Neural crest cell (in vitro differentiated cells): ENCODE results near the gene FCSK. TPM values are rescaled to one million over a fixed set of nuclear protein-coding genes. Genes with fewer than 3 reads are reported as not detected.

Source experiments
- DNase-seq: peaks from one replicate; pipeline ENCODE4 v3.0.0; 2021; ENCODE audit warnings: low read depth, mixed read lengths, low spot score
- H3K27ac Mint-ChIP-seq: one replicate; pipeline ENCODE4 v1.8.0; 2021; ENCODE audit warnings: mild to moderate bottlenecking, mixed read lengths; ENCODE audit not compliant: unreplicated experiment
- H3K27me3 Mint-ChIP-seq: 2 replicates; pipeline ENCODE4 v1.8.0; 2021; ENCODE audit warnings: low read depth, mild to moderate bottlenecking, mixed read lengths
- H3K36me3 Mint-ChIP-seq: 2 replicates; pipeline ENCODE4 v1.8.0; 2021; ENCODE audit warnings: low read depth, mild to moderate bottlenecking, mixed read lengths
- H3K4me1 Mint-ChIP-seq: 2 replicates; pipeline ENCODE4 v1.8.0; 2021; ENCODE audit warnings: mixed read lengths
- H3K4me3 Mint-ChIP-seq: one replicate; pipeline ENCODE4 v1.8.0; 2021; ENCODE audit warnings: mild to moderate bottlenecking, mixed read lengths
- H3K9me3 Mint-ChIP-seq: 2 replicates; pipeline ENCODE4 v1.8.0; 2021; ENCODE audit warnings: mixed read lengths
- total RNA-seq: library from RNA; stranded (reverse); gene quantifications from 2 replicates; pipeline ENCODE4 v1.2.1, GENCODE V29; 2021
- TF ChIP-seq, protein P1 (sequence below): fragments of 200-600 bp; sonication (generic); conservative IDR thresholded peaks from 2 replicates; pipeline ENCODE4 v1.5.0; 2021; ENCODE audit warnings: antibody characterized with exemption, mild to moderate bottlenecking

FCSK gene
- total RNA-seq, 1 donor from 2014 or later, result 14.8 TPM

DNA sequence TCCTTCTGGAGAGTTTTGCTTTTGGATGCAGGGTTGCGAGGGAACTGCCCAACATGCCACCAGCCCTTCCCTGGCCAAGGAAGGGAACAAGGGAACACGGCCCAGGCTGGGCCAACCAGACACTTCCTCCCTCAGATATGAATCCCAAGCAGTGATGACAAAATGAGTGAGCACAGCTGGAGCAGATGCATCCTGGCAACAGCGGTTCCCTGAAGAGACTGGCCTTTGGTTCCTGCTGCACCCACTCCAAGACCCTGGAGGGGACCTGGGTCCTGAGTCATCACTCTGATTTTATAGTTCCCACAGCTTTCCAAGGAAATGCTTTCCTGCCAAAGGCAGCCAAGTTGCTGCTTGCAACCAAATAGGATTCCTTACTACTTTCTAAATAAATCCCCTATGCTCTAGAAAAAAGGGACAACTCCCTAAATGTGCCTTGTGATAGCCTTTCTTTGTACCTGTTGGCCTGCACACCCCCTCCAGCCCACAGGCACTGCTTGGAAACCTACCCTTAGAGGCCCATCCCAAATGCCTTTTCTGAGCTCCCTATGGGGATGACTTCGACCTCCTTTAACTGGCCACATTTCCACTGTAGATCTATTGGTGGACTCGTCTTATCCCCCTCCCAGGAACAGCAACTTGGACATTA, 20.8 kb upstream of the FCSK start:
- no peaks in the 10 kb centered on the region for H3K9me3 Mint-ChIP-seq
- peak overlapping the region; percentile 59 for H3K27ac Mint-ChIP-seq
- no peak for DNase-seq
- H3K27me3 Mint-ChIP-seq, result no peaks in the 10 kb centered on the region
- H3K4me1 Mint-ChIP-seq, result peaks cover 61% of the 10 kb centered on the region
- H3K36me3 Mint-ChIP-seq, result peaks cover 3% of the 10 kb centered on the region
- TF ChIP-seq, protein P1, sequence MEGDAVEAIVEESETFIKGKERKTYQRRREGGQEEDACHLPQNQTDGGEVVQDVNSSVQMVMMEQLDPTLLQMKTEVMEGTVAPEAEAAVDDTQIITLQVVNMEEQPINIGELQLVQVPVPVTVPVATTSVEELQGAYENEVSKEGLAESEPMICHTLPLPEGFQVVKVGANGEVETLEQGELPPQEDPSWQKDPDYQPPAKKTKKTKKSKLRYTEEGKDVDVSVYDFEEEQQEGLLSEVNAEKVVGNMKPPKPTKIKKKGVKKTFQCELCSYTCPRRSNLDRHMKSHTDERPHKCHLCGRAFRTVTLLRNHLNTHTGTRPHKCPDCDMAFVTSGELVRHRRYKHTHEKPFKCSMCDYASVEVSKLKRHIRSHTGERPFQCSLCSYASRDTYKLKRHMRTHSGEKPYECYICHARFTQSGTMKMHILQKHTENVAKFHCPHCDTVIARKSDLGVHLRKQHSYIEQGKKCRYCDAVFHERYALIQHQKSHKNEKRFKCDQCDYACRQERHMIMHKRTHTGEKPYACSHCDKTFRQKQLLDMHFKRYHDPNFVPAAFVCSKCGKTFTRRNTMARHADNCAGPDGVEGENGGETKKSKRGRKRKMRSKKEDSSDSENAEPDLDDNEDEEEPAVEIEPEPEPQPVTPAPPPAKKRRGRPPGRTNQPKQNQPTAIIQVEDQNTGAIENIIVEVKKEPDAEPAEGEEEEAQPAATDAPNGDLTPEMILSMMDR, result no peak
- peak overlapping the region; percentile 77 for H3K4me3 Mint-ChIP-seq

DNA sequence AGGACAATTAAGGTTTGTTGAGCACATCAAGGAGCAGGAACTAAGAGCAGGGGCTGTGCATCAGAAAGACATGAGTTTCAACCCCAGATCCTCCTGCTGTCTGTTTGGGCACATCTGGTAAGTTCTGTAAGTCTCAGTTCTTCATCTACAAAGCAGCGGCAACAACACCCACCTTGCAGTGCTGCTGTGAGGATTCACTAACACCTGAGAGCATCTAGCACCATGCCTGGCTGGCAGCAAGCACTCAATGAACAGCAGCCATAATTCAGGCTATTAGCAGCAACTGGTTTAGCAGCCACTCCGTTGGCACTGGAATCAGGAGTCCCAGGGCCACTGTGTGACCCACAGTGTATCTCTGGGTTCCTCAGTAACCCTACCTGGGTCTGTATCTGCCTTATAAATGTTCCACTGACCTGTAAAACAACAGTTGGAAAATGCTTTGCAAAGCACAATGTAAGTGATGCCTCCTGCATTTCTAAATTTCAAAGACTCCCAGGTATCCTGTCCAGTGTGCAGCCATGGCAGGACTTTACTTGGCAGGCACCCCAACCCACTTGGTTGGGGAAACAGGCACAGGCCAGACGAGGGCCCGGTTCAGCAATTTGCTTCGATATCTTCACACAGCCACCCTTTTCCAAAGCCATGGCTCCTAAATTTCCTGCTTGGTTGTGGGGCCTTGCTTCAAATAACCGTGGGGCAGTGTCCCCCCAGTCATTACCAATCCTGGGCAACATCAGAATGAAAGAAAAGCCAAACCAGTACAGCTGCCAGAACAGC, 19.7 kb upstream of the FCSK start:
- Mint-ChIP-seq H3K27ac (peak overlapping the region; percentile 62), H3K27me3 (no peaks in the 10 kb centered on the region), H3K4me1 (peaks cover 62% of the 10 kb centered on the region), H3K36me3 (peaks cover 3% of the 10 kb centered on the region), H3K9me3 (no peaks in the 10 kb centered on the region), H3K4me3 (peak overlapping the region; percentile 56)
- TF ChIP-seq, protein P1, result no peak
- no peak for DNase-seq

DNA sequence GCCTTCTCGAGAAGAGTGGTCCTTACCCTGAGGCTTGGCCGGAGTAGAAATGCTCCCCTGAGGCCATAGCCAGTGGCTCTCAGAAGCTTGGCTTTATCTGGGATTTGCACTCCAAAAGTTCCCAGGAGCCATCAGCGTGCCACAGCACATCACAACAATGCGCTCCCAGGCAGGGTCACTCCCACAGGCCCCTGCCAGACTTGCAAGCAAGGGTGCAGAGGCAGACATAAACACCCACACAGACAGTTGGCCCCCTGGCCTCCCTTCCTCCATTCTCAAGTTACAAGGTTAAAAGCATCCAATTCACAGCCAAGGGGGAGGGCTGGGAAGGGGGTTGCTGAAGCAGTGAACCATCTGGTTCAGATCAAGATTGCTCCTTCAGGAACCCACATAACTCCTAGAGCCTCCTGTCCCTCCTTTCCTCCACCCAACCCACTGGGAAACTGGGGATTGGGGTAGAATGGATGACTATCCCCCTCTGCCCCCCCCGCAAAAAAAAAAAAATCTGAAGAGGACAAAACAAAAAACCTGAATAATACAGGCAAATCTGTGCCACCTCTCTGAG, 17.3 kb upstream of the FCSK start:
- no peaks in the 10 kb centered on the region for H3K9me3 Mint-ChIP-seq
- TF ChIP-seq, protein P1, result no peak
- peaks cover 60% of the 10 kb centered on the region for H3K4me1 Mint-ChIP-seq
- DNase-seq, result no peak
- peak overlapping the region; percentile 92 for H3K4me3 Mint-ChIP-seq
- H3K27ac Mint-ChIP-seq, result no peak overlapping the region
- H3K27me3 Mint-ChIP-seq, result no peaks in the 10 kb centered on the region
- peaks cover 3% of the 10 kb centered on the region for H3K36me3 Mint-ChIP-seq

DNA sequence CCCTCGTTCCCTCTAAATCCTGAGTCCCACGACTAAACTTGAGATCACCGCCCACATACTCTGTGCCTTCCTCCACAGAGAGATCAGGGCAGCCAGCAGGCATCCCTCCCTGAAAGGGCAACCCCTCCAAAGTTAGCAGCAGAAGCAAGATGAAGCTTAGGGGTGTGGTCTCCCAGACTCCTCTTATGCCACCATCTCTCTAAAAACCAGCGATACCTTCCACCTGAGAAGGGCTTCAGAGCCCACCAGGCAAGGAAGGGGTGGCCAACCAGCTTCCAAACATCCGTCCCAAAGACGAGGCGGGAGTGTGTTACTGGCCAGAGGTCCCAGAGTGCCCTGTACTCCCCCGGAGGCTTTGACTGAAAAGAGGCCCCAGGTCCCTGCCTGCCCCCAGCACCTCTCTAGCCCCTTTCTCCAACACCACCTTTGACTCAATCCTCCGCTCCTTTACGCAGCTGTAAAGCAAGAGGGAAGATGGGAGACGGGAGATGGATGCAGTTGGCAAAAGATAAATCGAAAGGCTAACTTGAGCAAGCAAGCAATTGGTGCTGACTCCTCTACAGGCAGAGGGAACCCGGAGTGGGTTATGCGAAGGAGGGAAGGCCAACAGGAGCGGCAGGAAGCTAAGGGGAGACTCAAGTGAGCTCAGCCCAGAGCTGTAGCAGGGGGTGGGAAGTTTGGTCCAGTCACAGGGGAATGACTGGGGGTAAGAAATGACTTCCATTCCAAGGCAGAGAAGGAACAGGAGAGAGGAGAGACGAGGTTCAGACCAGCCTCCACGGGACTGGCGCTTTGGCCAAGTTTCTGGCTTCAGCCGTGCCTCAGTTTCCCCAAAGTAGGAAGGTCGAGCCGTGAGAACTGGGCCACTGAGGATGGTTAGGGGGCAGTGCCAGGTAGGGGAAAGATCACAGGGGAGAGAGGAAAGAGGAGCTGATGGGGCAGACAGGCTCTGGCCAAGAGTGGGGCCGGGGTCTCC, 16.5 kb upstream of the FCSK start:
- TF ChIP-seq, protein P1, result no peak
- H3K9me3 Mint-ChIP-seq, result no peaks in the 10 kb centered on the region
- H3K4me1 Mint-ChIP-seq, result peaks cover 52% of the 10 kb centered on the region
- peak overlapping the region; percentile 92 for H3K4me3 Mint-ChIP-seq
- no peaks in the 10 kb centered on the region for H3K27me3 Mint-ChIP-seq
- H3K36me3 Mint-ChIP-seq, result peaks cover 3% of the 10 kb centered on the region
- no peak for DNase-seq
- H3K27ac Mint-ChIP-seq, result peak overlapping the region; percentile 64

DNA sequence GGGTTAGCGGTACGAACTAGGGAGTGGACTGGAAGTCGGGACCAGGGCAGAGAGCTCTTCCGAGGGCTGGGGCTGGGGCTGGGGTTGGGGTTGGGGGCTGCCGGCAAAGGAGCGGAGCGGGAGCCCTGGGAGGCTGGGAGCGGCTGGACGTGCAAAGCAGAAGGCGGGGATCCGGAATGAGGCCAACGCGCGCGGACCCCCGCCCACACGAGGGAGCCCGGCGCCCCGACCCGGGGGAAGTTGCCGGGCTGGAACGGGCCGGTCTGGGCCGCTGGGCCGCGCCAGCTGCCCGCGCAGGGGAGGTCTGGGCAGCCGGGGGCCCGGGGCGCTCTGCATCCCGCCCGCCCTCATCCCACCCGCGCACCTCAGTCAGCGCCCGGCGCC, 15.8 kb upstream of the FCSK start:
- Mint-ChIP-seq H3K4me1 (peaks cover 45% of the 10 kb centered on the region), H3K36me3 (peaks cover 3% of the 10 kb centered on the region), H3K4me3 (peak overlapping the region; percentile 92), H3K27me3 (no peaks in the 10 kb centered on the region), H3K9me3 (no peaks in the 10 kb centered on the region), H3K27ac (no peak overlapping the region)
- TF ChIP-seq, protein P1, result no peak
- no peak for DNase-seq
